Measurements from ENCODE around the gene JPT1.

GRCh38 chr17:75152922-75153779 is 1.2 kb downstream of the JPT1 start:
- TF ChIP-seq EZH2 (IDR thresholded peaks at IDR 0.05; ENCODE audit: insufficient read depth, low read length) (no peak), CTCF (IDR thresholded peaks at IDR 0.05; ENCODE audit: insufficient read depth, low read depth, low read length) (no peak)
